Kidney glomerular epithelial cell (primary cell): ENCODE measurements around the gene TMEM154.
A peak's percentile ranks its signal among the peaks of the same experiment; 100 is the strongest.

Source experiments
- DNase-seq: peaks from one replicate; lab custom pipeline; 2025; lab: John Stamatoyannopoulos, UW

The TMEM154 gene

DNA sequence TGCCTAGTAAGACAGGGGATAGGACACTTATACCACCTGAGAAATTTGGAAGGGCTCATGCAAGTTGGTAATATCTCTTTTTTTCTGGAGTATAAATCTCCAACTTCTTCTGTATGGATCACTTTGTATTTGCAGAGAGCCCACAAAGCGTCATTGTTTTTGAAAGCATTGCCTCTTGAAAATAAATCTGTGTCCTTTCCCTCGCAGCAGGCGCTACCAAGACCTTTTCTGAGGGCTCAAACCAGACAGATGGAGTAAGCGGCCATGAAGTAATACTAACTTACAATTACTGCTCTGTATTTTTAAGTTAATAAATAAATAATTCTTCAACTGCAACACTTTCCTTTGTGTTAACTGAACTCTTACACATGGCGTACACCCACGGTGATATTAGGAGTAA is 87.9 kb downstream of the TMEM154 start:
- no peak for DNase-seq

DNA sequence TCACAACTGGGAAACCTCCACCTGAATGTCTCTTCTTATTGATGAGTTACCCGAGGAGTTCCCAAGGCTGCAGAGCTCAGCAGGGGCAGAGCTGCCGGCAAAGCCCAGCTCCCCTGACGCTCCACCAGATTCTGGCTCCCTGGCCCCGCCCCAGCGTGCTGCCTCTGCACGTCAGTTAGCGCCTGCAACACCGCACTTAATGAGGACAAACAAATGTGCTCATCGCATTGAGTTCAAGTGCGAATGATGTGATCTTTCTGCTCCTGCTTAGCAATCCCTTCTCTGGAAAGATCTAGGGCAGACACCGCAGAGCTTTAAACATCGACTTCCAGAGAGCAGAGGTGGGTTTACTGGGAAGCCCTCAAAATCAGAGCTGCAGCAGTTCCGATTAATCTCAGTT is 88.4 kb downstream of the TMEM154 start:
- DNase-seq, result no peak

DNA sequence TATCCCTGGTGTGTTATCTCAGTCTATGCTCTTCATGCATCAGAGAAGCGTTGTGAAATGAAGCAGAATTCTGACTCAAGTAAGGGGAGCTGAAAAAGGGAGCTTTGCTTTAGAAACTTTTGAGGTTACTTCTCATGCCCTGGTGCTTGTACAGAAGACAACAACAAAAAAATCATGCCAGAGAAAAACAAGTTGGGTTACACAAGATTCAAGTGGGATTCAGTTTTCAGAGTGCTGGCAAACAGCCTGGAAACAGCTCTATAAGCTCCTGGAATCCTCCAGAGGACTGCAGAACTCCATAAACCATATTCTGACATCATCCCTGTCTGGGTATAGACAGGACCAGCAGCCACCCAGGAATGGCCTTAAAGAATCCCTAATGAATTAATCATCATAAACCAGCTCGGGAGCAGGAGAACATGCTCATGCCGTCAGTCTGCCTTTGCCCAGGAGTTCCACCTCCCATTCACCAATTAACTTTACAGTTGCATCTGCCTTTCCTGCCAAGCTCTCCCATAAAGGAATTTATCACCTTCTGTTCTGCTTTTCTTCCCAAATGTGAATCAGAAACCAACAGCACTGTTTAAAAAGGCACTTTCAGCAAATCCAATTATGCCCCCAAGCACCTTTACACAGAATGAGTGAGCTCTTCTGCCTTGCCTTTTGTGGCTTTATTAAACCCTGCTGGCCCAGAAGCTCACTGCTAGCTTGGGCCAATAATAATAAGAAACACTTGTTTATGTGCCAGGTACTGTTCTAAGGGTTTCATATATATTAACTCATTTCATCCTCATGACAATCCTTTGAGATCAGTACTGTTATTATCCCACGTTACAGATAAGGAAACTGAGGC is 89.4 kb downstream of the TMEM154 start:
- peak; percentile 89 for DNase-seq

DNA sequence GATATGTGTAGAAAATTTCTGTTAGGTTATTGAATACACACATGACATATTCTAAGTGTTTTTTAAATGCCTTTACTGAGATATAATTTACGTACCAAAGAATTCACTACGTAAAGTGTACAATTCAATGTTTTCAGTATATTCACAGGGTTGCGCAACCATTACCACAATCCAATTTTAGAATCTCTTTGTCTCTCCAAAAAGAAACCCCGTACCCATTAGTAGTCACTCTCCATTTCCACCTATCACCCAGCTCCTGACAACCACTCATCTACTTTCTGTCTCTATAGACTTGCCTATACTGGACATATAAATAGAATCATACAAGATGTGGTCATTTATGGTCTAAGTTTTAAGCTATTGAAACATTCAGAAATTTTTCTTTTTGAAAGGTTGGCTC is 90.9 kb downstream of the TMEM154 start:
- DNase-seq, result no peak

DNA sequence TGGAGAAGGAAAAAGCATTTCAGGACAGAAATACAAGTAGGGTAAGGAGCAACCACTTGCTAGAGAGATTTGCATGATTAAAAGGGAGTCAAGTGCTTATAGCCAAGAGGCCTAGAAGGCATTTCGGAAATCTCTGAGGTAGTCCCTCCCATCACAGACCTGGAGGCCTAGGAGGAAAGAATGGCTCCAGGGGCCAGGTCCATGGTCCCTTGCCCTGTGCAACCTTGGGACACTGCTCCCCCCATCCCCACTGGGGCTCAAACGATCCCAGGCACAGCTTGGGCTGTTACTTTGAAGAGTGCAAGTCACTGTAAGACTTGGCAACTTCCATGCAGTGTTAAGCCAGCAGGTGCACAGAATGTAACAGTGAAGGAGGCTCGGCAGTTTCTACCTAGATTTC is 92.7 kb downstream of the TMEM154 start:
- DNase-seq, result no peak

DNA sequence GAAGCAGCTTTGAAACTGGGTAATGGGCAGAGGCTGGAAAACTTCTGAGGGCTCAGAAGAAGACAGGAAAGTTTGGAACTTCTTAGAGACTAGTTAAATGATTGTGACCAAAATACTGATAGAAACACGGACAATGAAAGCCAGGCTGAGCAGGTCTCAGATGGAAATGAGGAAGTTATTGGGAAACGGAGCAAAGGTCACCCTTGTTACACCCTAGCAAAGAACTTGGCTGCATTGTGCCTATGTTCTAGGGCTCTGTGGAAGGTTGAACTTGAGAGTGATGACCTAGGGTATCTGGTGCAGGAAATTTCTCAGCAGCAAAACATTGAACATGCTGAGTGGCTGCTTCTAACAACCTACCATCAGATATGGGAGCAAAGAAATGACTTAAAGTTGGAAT is 93.1 kb downstream of the TMEM154 start:
- DNase-seq, result no peak

DNA sequence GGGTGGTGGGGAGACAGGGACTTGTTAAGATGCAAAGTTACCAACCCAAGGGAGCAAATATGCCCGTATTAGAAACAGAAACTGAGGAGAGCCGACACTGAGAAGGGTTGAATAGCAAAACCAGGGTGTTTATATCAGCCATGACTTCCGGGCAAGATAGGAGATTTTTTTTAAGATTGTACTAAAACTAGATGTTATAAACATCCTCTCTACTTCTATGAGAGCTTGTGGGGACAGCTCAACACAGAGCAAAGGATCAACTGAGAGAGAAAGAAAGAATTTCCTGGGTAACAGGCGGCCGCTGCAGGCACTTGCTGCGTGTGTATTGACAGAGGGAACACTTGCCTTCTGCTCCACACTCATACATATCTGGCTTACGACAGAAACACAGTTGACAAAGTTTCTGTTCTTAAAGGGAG is 94.8 kb downstream of the TMEM154 start:
- no peak for DNase-seq

DNA sequence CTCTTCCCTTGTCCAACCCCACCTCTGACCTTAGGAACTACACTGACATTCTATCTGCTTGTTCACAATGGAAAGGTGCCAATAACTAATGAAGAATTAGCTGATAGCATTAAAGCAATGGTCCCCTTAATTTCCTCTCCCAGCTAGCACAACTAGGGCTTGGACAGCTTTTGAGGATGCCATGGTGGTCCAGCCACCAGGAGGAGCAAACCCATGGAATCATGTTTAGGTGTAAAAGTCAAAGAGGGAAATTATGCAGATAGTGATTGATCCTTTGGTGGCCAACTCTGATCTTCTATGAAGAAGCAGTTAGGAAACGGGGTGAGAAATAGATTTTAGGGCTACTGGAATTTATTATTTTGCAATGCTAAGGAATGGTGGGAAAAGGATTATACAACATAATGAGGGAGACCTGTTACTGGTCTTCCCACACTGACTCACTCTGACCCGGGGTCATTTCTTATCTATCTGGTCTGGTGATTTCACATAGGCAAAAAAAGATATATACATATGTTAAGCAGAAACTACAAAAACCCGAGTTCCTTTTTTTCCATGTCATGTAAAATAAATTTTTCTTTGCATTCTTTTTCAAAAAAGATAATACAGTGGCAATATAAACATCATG is 98.1 kb downstream of the TMEM154 start:
- no peak for DNase-seq

DNA sequence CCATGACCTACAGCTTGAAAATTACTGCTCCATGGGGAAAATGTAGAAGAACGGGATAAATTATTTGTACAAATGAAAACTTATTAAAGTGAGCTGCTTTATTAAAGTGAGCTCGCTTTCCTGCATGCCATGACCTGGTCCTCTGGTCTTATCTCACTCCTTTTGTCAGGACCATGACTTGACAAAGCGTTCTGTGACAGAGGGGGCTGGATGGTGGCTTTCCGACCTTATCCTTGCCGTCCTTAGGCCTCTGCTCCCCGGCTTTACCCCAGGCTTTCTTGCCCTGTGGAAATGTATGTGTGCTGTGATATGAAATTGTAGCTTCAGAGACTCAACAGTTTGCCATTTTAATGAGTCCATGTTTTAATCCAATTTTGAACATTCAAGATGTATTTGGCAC is 99.9 kb downstream of the TMEM154 start:
- no peak for DNase-seq

DNA sequence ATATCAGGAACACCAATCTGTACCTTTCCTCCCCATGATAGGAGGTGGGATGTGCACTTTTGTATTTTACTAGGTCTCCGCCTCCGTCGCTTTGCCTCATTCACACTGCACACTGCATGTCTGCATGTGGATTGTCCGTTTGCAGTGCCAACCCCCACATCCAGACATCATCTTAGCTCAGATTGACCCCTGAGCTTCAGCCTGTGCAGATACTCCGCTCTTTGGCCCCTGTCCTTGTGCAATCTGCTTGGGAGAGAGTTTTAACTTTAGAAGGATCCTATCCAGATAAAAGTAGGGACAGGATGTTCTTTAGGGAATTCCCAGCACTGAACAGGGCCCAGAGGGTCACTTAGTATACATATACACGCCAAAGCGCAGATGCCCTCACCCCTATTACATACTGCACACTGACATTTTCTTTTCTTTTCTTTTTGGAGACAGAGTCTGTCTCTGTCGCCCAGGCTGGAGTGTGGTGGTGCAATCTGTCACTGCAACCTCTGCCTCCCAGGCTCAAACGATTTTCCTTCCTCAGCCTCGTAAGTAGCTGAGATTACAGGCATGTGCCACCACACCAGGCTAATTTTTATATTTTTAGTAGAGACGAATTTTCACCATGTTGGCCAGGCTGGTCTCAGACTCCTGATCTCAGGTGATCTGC is 100.6 kb downstream of the TMEM154 start:
- no peak for DNase-seq

DNA sequence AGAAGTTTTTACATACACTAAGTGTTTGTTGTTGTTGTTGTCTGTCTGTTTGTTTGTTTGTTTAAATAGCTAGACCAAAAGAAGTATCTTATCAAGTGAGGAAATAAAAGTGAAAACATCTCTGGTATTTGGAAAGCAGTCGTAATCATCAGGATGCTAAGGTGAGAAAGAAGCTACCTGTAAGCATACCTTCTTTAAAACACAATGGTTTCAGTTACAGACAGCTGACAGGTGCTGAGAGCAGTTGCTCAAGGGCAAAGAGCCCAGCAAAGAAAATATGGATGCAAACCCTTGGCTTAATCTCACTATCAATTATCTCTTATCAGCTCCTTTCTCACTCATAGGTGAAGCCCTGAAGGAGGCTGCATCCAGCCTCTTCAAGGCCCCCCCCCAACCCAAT is 101.1 kb downstream of the TMEM154 start:
- DNase-seq, result no peak

DNA sequence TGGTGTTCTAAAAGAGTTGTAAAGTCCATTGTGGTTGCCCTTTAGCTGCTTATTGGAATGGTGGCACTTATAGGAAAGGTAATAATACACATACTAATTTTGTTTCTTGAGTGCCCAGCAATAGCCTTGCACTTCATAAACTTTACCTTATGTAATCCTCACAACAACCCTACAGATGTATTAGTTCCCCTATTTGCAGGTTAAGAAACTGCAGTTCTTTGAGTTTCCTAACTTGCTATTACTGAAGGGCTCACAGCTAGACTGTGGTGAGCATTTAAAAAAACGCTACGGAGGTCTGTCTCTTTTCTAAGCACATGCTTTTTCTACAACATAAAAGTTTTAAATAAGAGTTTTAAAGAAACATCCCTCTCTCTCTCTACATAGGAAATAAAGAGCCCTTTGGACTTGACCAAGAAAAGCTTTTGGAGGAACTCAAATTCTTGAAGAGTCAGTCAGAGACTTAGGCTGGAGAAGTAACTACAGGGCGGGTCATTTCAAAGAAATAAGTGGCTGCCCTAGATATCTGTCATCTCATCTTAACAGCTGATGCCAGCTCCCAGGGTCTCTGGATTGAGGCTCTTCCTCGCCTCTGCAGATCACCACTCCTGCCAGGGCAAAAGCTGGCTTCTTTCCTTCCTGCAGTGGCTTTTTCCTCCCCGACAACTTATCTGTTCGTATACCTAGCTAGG is 101.9 kb downstream of the TMEM154 start:
- DNase-seq, result no peak

DNA sequence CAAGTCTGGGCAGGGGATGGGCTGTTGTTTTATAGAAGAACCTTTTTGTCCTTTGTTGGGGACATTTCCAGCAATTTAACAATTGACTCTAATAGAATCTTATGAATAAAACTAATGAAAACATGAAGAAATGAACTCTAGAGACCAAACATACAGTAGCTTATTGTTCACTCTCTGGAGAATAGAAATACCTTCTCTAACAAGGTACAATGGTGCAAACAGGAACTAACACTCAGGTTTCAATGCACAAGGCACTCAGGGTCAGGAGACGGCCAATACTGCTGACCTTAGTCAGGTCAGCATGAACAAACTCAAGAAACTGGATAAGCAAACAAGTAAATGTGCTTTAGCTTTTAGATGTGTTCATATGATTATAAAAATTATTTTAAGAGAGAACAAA is 104.3 kb downstream of the TMEM154 start:
- DNase-seq, result no peak

DNA sequence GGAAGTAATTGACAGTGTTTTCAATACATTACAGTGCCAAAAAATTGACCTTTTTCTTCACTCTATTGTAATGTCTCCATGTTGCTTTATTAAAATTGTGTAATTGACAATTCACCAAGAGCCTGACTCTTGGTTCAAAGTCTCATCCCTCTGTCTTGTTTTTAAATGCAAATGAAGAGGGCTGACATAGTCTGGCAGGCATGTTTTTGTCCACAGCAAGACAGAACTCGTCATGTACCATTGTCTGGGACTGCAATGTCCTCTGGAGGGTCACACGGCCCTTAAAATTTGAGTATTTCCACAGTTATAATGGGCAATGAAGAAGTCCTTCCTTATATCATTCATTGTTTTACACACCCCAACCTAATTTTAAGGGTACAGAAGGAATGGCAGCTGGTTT is 105.9 kb downstream of the TMEM154 start:
- DNase-seq, result no peak

DNA sequence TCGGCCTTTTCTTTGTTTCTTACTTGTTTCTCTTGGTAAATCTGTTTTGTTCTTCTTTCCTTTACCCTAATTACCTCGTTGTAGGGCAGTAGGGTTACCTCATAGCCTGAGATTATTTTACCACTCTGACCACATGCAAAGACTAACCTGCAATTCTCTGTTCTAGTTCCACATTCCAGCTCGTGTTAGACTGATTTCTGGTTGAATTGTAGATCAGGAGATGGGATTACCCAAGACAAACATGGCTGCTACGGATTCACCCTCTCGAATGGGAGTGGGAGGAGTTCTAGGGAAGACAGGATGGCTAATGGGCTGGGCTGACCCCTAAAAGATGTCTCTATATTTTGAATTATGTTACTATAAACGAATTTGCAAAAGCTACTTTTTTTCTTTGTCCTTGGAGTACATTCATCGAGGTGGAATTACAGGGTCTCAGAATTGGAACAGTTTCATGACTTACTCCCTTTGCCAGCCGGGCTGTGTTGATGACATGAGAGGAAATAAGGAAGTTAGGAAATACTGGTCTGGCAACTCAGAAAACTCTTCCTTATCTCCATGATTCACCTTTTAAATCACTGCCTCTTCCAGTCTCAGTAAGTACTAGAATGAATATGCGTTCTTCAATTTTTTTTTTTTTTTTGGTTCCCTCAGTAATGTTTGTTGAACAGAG is 107.2 kb downstream of the TMEM154 start:
- no peak for DNase-seq

DNA sequence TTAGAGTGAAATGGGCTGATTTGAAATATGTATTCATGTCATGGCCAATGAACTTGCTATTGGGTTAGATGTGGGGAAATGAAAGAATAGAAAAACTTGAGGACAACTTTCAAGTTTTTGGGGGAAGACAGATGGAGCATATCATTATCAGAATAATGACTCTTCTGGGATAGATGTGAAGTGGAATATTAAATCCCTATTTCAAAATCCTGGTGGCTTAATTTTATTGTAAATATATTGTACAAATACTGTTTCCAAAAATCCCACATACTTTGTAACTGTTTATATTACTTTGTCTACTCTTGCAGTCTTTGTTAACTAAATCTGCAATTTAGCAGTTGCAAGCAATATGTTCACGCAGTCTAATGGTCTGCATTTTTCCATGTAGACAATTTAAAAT is 108.0 kb downstream of the TMEM154 start:
- no peak for DNase-seq

DNA sequence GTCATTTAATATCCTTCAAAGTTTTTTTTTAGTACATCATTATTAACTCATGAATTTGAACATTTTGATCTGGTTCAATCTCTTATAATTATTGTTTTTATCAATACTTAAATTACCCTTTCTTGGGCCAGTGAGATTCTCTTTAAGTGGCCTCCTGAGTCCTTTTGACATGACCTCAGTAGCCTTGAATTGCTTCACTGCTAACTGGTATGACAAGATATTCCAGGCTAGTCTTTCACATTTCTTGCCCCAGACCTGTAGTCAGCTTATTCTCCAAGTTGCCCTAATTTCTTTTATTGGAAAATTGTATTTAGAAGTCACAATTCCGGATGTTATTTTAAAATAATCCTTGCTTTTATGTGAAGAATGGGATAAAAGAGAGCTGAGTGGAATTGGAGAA is 108.5 kb downstream of the TMEM154 start:
- DNase-seq, result no peak
